A673 (cell line): ENCODE data around the gene TMEM45A. TPM values are rescaled to one million over a fixed set of nuclear protein-coding genes. Genes with fewer than 3 reads are reported as not detected.

Source experiments
- BruUV-seq: library from RNA; stranded (reverse); fragments of 400-500 nt; replicated peaks from 2 replicates; lab custom pipeline; 2021; lab: Mats Ljungman, UMichigan
- CTCF ChIA-PET: fragments of 300-600 bp; sonication (Branson Sonifier 250); formaldehyde crosslinking; loops from one replicate; lab custom pipeline; 2022; ENCODE audit warnings: antibody characterized with exemption; lab: Charles Lee
- POLR2A ChIA-PET: fragments of 300-600 bp; sonication (Branson Sonifier 250); formaldehyde crosslinking; loops from one replicate; lab custom pipeline; 2022; ENCODE audit warnings: antibody characterized with exemption; ENCODE audit not compliant: low non-redundant PET; lab: Charles Lee
- DNase-seq: peaks from one replicate; pipeline ENCODE4 v3.0.0-alpha.2; 2015; ENCODE audit warnings: low spot score
- H3K27ac ChIP-seq: fragments of 200-600 bp; sonication (generic); 2 replicates; pipeline ENCODE4 v1.5.1; 2016; ENCODE audit warnings: mixed run types, low read depth, mild to moderate bottlenecking, mixed read lengths, antibody characterized with exemption, low read length; ENCODE audit not compliant: poor library complexity, severe bottlenecking
- H3K27me3 ChIP-seq: fragments of 200-600 bp; sonication (generic); replicated peaks from 2 replicates; pipeline ENCODE4 v1.6.1; 2017; ENCODE audit warnings: mixed run types, low read depth, mild to moderate bottlenecking, mixed read lengths, antibody characterized with exemption, low read length; ENCODE audit not compliant: insufficient read depth, poor library complexity
- H3K36me3 ChIP-seq: fragments of 200-600 bp; sonication (generic); 2 replicates; pipeline ENCODE4 v1.6.1; 2016; ENCODE audit warnings: mixed run types, mild to moderate bottlenecking, mixed read lengths, antibody characterized with exemption, low read length; ENCODE audit not compliant: insufficient read depth, poor library complexity, severe bottlenecking
- H3K4me1 ChIP-seq: fragments of 200-600 bp; sonication (generic); 2 replicates; pipeline ENCODE4 v1.6.1; 2017; ENCODE audit warnings: mixed run types, mild to moderate bottlenecking, mixed read lengths, antibody characterized with exemption, low read length; ENCODE audit not compliant: insufficient read depth, poor library complexity, severe bottlenecking
- H3K4me3 ChIP-seq: fragments of 200-600 bp; sonication (generic); 2 replicates; pipeline ENCODE4 v1.5.1; 2016; ENCODE audit warnings: low read depth, mixed run types, mild to moderate bottlenecking, mixed read lengths, low read length; ENCODE audit not compliant: poor library complexity, severe bottlenecking
- H3K9me3 ChIP-seq: fragments of 200-600 bp; sonication (generic); 2 replicates; pipeline ENCODE4 v1.6.1; 2016; ENCODE audit warnings: mixed run types, low read depth, mild to moderate bottlenecking, mixed read lengths, antibody characterized with exemption, low read length; ENCODE audit not compliant: poor library complexity, severe bottlenecking
- CTCF ChIP-seq: fragments of 300-800, 200-600 bp; sonication (generic); conservative IDR thresholded peaks from 2 replicates; pipeline ENCODE4 v1.5.1; 2017; ENCODE audit warnings: low read depth, mild to moderate bottlenecking, antibody characterized with exemption, low read length, moderate library complexity, mixed read lengths
- EZH2 ChIP-seq: fragments of 200-600 bp; sonication (generic); IDR thresholded peaks from 2 replicates; pipeline ENCODE4 v1.6.1; 2017; ENCODE audit warnings: borderline replicate concordance, low read depth, mild to moderate bottlenecking, mixed read lengths, antibody characterized with exemption, low read length; ENCODE audit not compliant: poor library complexity, severe bottlenecking
- intact Hi-C: fragments of 100-400 bp; cut with micrococcal nuclease; formaldehyde crosslinking; loops from one replicate; pipeline ENCODE4 v1.10.0; 2022; ENCODE audit not compliant: unreplicated experiment
- total RNA-seq: library from RNA; stranded (reverse); gene quantifications from 2 replicates; pipeline ENCODE4 v1.2.3, GENCODE V29; 2021

The TMEM45A gene
- total RNA-seq, 1 experiment from 2014 or later, result 3.4 TPM

GRCh38 chr3:100609963-100610362 is 117.5 kb downstream of the TMEM45A start:
- no peak for TF ChIP-seq EZH2
- no peak for TF ChIP-seq CTCF
- H3K4me3 ChIP-seq, result peak overlapping the region; percentile 41
- H3K36me3 ChIP-seq, result no peaks in the 10 kb centered on the region
- DNase-seq, result peak; percentile 45
- ChIA-PET CTCF (interaction anchor here (0.7 to 1.5 kb wide), 2 partner anchors 147 to 222 kb away, joined by 5 to 7 read pairs; no protein-coding TSS in a partner anchor), POLR2A (no interaction called here)
- BruUV-seq, result no TSS peak
- no peaks in the 10 kb centered on the region for H3K27me3 ChIP-seq
- H3K27ac ChIP-seq, result peak overlapping the region; percentile 98
- intact Hi-C loops, result loop anchor here (1.0 to 10.0 kb wide), 3 partner anchors 48 to 585 kb away; no protein-coding TSS in a partner anchor
- H3K9me3 ChIP-seq, result no peaks in the 10 kb centered on the region
- H3K4me1 ChIP-seq, result peaks cover 65% of the 10 kb centered on the region

- peaks cover 73% of the 10 kb centered on the region for H3K4me1 ChIP-seq
- H3K4me3 ChIP-seq, result peak overlapping the region; percentile 41
- H3K27me3 ChIP-seq, result no peaks in the 10 kb centered on the region
- H3K9me3 ChIP-seq, result no peaks in the 10 kb centered on the region
- no peak for TF ChIP-seq CTCF
- no peak for TF ChIP-seq EZH2
- intact Hi-C loops, result loop anchor here (5.0 kb wide), 1 partner anchor 101 kb away; no protein-coding TSS in a partner anchor
- ChIA-PET CTCF (no interaction called here), POLR2A (interaction anchor here (0.6 kb wide), 2 partner anchors 156 to 242 kb away, joined by 3 to 4 read pairs; no protein-coding TSS in a partner anchor)
- DNase-seq, result peak; percentile 69
- no peaks in the 10 kb centered on the region for H3K36me3 ChIP-seq
- no TSS peak for BruUV-seq
- peak overlapping the region; percentile 98 for H3K27ac ChIP-seq
Measured at GRCh38 chr3:100611221-100611620, 118.8 kb downstream of the TMEM45A start.

GRCh38 chr3:100613721-100614390 is 121.4 kb downstream of the TMEM45A start:
- TF ChIP-seq CTCF (no peak), EZH2 (no peak)
- POLR2A ChIA-PET, result no interaction called here
- BruUV-seq, result no TSS peak
- Histone ChIP-seq H3K27ac (peak overlapping the region; percentile 98), H3K4me1 (peaks cover 64% of the 10 kb centered on the region), H3K36me3 (no peaks in the 10 kb centered on the region), H3K27me3 (no peaks in the 10 kb centered on the region), H3K9me3 (no peaks in the 10 kb centered on the region), H3K4me3 (no peak overlapping the region)
- intact Hi-C loops, result loop anchor here (5.0 kb wide), 1 partner anchor 98 kb away; no protein-coding TSS in a partner anchor
- CTCF ChIA-PET, result interaction anchor here (0.7 kb wide), 1 partner anchor 544 kb away, joined by 3 read pairs; no protein-coding TSS in a partner anchor
- no peak for DNase-seq
